GM21619 (cell line): Measurements from ENCODE around the gene ZNF362.
"Not testable (repeated sequence)": the region's sequence is repeated elsewhere in the genome, so short reads cannot be mapped to it uniquely, and the experiment has no call there.

ENCODE experiments used
- ATAC-seq: cut with Tn5 transposase; IDR thresholded peaks from one replicate; pipeline ENCODE4 v1.9.1; 2021; ENCODE audit not compliant: unreplicated experiment

ZNF362 gene

GRCh38 chr1:33282791-33283190 lies 26.5 kb downstream of the ZNF362 start:
- no peak for ATAC-seq

GRCh38 chr1:33284049-33284448 lies 27.8 kb downstream of the ZNF362 start:
- ATAC-seq: no peak

- ATAC-seq: no peak
Measured at GRCh38 chr1:33286451-33287185, 30.3 kb downstream of the ZNF362 start.

- no peak for ATAC-seq
Measured at GRCh38 chr1:33287317-33287716, 31.0 kb downstream of the ZNF362 start.

- ATAC-seq: no peak
Measured at GRCh38 chr1:33288976-33289857, 32.9 kb downstream of the ZNF362 start.

GRCh38 chr1:33289858-33290154 lies 33.5 kb downstream of the ZNF362 start:
- no peak for ATAC-seq

- not testable (repeated sequence) for ATAC-seq
Measured at GRCh38 chr1:33290615-33291014, 34.3 kb downstream of the ZNF362 start.

GRCh38 chr1:33292726-33293340 lies 36.5 kb downstream of the ZNF362 start:
- no peak for ATAC-seq

GRCh38 chr1:33294071-33295010 lies 38.0 kb downstream of the ZNF362 start:
- no peak for ATAC-seq

GRCh38 chr1:33295023-33295422 lies 38.7 kb downstream of the ZNF362 start:
- no peak for ATAC-seq

GRCh38 chr1:33295450-33296081 lies 39.3 kb downstream of the ZNF362 start:
- no peak for ATAC-seq

- no peak for ATAC-seq
Measured at GRCh38 chr1:33296082-33296458, 39.8 kb downstream of the ZNF362 start.

- no peak for ATAC-seq
Measured at GRCh38 chr1:33296824-33297223, 40.5 kb downstream of the ZNF362 start.

GRCh38 chr1:33297911-33298622 lies 41.8 kb downstream of the ZNF362 start:
- no peak for ATAC-seq

- peak; percentile 55 for ATAC-seq
Measured at GRCh38 chr1:33298623-33299277, 42.5 kb downstream of the ZNF362 start.

- ATAC-seq: no peak
Measured at GRCh38 chr1:33299461-33300155, 43.3 kb downstream of the ZNF362 start.

- no peak for ATAC-seq
Measured at GRCh38 chr1:33300673-33301072, 44.4 kb downstream of the ZNF362 start.

GRCh38 chr1:33301273-33301984 lies 45.1 kb downstream of the ZNF362 start:
- ATAC-seq: no peak
